ENCODE results near the gene EMP2. TPM values are rescaled to one million over a fixed set of nuclear protein-coding genes. Genes with fewer than 3 reads are reported as not detected.

Gene EMP2, protein sequence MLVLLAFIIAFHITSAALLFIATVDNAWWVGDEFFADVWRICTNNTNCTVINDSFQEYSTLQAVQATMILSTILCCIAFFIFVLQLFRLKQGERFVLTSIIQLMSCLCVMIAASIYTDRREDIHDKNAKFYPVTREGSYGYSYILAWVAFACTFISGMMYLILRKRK
- 10 to 100 TPM; 34.7 to 53.5 (median 39.6) TPM for total RNA-seq

DNA sequence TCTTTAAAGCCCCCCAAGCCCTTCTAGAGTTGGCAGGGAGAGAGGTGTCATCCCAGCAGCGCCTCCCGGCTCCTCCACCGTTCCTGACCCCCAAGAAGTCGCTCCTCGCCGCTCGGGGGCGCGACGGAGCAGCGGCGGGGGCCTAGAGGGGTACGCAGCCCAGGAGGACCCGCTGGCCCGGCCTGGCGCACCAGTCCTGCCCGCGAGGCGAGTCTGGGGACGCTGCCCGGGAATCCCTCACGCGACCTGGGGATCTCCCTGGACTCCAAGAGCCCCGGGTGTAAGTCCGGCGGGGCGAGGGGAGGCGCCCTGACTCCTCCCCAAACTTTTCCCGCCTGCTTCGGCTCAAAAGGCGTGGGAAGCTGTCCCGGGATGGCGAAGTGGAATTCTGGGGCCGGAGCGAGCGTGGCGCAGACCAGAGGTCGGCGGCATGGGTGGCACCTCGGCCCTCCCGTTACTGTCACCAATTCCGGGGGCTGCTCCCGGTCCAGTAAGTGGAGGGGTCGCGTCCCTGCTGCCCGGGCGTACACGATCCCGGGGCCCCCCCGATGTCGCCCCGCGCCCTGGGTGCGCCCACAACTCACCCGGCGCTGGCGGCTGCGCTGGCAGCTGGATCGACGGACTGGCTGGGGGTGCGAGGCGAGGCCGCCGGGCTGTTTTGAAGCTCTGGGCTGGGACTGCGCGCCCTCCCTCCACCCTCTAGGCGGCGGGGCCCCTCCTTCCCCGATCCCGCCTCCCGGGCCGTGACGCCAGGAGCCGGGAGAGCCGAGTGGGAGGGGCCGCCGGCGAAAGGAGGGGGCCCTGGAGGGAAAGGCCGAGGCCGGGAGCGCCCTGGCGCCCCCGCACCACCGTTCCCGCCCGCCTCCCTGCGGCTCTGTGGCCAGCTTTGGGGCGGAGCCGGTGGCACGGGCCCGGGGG lies at the start of gene EMP2:
Gene EMP2, minus strand, starts transcription at position 634 of the 918 bp plus-strand sequence. CDS start 32,981 bp downstream, outside the sequence.
- TF ChIP-seq, protein P1, sequence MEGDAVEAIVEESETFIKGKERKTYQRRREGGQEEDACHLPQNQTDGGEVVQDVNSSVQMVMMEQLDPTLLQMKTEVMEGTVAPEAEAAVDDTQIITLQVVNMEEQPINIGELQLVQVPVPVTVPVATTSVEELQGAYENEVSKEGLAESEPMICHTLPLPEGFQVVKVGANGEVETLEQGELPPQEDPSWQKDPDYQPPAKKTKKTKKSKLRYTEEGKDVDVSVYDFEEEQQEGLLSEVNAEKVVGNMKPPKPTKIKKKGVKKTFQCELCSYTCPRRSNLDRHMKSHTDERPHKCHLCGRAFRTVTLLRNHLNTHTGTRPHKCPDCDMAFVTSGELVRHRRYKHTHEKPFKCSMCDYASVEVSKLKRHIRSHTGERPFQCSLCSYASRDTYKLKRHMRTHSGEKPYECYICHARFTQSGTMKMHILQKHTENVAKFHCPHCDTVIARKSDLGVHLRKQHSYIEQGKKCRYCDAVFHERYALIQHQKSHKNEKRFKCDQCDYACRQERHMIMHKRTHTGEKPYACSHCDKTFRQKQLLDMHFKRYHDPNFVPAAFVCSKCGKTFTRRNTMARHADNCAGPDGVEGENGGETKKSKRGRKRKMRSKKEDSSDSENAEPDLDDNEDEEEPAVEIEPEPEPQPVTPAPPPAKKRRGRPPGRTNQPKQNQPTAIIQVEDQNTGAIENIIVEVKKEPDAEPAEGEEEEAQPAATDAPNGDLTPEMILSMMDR (IDR thresholded peaks at IDR 0.05; ENCODE audit: low read depth), result no peak

DNA sequence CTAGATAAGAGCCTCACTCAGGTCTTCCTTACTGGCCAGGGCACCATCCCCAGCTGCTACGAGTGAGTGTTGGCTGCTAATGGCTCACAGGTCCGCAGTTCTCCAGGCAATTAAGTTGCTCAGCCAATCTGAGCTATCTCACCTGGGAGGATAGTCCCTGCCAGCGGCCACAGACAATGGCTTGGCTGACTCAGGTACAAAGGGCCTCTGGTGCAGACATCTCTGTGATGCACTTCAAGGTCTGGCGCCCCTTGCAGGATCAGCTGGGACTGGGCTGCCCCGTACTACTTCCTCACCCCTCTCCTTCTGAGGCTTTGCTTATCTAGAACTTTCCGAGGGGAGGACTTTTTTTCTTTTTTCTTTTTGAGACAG lies 49.2 kb upstream of the EMP2 start:
- TF ChIP-seq, protein P1 (IDR thresholded peaks at IDR 0.05; ENCODE audit: low read depth), result no peak

DNA sequence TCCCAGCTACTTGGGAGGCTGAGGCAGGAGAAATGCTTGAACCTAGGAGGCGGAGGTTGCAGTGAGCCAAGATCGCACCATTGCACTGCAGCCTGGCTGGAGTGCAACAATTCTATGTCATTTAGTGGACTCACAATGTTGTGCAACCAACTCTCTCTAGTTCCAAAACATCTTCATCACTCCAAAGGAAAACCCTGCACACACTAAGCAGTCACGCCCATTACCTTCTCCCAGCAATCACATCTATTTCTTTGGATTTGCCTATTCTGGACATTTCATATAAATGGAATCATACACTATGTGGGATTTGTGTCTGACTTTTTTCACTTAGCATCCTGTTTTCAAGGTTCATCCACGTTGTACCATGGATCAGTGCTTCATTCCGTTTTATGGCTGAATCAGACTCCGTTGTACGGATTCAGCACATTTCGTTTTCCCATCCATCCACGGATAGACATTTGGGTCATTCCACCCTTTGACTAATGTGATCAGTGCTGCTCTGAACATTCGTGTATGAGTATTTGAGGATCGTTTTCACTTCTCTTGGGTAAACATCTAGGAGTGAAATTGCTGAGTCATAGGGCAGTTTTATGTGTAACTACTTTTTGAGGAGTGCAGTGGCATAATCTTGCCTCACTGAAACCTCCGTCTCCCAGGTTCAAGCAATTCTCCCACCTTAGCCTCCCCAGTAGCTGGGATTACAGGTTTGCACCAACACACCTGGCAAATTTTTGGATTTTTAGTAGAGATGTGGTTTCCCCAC lies 45.4 kb upstream of the EMP2 start:
- TF ChIP-seq, protein P1 (IDR thresholded peaks at IDR 0.05; ENCODE audit: low read depth), result no peak

DNA sequence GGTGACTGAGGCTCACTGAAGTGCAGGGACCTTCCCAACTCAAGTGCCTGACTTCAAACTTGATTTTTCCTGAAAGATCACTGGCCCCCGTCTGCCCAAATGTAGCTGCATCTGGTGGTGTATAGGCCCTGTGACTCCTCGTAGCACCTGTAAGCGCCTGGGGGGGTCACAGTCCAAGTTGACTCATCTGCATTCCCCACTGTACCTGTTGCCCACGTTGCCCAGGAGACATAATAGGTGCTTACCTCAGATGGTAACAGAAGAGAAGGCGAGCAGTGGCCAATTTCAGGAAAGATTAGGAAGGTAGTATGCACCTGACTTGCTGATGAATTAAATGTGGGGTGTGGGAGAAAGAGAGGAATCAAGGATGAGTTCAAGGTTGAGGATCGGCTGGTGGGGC lies 44.1 kb upstream of the EMP2 start:
- TF ChIP-seq, protein P1 (IDR thresholded peaks at IDR 0.05; ENCODE audit: low read depth), result no peak

DNA sequence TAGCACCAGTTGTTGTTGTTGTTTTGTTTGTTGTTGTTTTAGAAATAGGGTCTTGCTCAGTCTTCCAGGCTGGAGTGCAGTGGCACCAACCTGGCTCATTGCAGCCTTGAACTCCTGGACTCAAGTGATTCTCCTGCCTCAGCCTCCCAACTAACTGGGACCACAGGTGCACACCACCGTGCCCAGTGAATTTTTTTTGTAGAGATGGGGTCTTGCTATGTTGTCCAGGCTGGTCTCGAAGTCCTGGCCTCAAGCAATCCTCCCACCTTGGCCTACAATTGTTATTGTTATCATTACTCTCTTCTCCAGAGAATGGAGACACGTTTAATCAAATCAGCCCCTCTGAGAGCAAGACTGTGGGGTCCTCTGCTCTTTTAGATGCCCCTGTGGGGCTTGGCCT lies 42.7 kb upstream of the EMP2 start:
- TF ChIP-seq, protein P1 (IDR thresholded peaks at IDR 0.05; ENCODE audit: low read depth), result no peak

DNA sequence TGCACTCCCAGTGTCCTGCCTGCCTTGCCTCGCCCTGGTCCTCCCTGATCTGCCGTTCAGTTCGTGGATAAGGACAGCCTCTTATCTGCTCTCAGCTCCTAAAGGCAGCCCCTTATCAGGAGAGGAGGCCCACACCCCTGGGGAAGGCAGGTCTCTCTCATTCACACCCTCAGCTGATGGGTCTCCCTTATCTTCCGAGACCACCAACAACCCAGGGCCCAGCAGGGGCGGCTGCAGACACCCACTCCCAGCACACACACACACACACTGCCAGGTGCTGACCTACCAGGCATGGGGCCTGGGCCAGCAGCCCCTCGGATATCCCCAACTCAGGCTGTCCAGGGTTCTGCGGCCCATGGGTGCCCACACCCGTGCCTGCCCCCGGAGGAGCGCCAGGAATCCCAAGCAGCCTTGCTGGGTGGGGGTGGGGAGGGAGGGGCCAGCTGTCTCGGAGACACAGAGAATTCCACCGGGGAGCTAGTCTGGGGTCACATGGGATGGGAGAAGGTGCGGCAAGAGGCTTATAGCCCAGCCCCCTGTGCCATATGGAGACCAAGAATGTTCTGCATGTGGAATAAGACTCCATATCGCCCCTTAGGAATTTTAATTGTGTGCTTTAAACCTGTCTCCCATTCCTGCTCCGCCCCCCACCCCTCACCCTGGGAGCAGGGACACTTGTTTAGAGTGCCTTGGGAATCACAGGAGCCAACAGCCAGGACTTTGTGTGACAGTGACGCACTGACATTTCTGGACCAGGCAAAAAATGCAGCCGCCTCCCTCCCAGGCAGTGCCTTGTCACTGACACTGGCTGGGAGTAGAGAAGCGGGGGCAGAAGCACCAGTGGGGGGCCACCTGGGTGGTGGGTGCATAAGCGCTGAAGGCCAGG lies 41.9 kb upstream of the EMP2 start:
- TF ChIP-seq, protein P1 (IDR thresholded peaks at IDR 0.05; ENCODE audit: low read depth), result no peak

Data from subcutaneous adipose tissue (tissue), 4 donors.